ENCODE data around the gene SLC4A1. TPM values are rescaled to one million over a fixed set of nuclear protein-coding genes. Genes with fewer than 3 reads are reported as not detected.

SLC4A1 gene
- total RNA-seq, 4 donors from 2014 or later = 0.08 to 0.54 (median 0.45) TPM; not detected in 1

DNA sequence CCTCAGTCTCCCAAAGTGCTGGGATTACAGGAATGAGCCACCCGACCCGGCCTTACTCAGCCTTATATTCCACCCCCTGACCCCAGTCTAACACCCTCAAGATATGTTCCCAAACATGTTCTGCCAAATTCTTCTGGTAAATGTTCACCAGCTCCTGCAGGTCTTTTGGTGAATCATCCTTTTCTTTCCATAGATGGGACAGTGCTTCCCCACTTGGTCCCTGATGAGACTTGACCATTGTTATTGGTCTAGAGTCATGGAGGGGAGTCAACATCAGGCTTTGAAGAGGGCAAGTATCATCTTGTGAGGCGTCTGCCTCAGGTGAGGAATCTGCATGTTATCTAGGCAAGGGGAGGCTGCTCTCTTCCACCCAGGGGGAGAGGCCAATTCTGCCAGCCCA lies 30.0 kb upstream of the SLC4A1 start:
- Histone ChIP-seq H3K27ac (no peak overlapping the region), H3K9me3 (no peaks in the 10 kb centered on the region), H3K27me3 (peaks cover 31% of the 10 kb centered on the region), H3K4me3 (no peak overlapping the region), H3K36me3 (no peaks in the 10 kb centered on the region), H3K4me1 (no peaks in the 10 kb centered on the region)
- ATAC-seq = no peak
- 69 to 80% methylated on average over 2 to 3 of the region's 3 CpGs for WGBS, 2 donors (ENCODE audit: low coverage in 1 of 2)
- TF ChIP-seq POLR2AphosphoS5 (IDR thresholded peaks at IDR 0.05) (no peak), POLR2A (IDR thresholded peaks at IDR 0.05) (no peak), EP300 (IDR thresholded peaks at IDR 0.05) (no peak)
- TF ChIP-seq, protein P1, sequence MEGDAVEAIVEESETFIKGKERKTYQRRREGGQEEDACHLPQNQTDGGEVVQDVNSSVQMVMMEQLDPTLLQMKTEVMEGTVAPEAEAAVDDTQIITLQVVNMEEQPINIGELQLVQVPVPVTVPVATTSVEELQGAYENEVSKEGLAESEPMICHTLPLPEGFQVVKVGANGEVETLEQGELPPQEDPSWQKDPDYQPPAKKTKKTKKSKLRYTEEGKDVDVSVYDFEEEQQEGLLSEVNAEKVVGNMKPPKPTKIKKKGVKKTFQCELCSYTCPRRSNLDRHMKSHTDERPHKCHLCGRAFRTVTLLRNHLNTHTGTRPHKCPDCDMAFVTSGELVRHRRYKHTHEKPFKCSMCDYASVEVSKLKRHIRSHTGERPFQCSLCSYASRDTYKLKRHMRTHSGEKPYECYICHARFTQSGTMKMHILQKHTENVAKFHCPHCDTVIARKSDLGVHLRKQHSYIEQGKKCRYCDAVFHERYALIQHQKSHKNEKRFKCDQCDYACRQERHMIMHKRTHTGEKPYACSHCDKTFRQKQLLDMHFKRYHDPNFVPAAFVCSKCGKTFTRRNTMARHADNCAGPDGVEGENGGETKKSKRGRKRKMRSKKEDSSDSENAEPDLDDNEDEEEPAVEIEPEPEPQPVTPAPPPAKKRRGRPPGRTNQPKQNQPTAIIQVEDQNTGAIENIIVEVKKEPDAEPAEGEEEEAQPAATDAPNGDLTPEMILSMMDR (IDR thresholded peaks at IDR 0.05) = no peak

DNA sequence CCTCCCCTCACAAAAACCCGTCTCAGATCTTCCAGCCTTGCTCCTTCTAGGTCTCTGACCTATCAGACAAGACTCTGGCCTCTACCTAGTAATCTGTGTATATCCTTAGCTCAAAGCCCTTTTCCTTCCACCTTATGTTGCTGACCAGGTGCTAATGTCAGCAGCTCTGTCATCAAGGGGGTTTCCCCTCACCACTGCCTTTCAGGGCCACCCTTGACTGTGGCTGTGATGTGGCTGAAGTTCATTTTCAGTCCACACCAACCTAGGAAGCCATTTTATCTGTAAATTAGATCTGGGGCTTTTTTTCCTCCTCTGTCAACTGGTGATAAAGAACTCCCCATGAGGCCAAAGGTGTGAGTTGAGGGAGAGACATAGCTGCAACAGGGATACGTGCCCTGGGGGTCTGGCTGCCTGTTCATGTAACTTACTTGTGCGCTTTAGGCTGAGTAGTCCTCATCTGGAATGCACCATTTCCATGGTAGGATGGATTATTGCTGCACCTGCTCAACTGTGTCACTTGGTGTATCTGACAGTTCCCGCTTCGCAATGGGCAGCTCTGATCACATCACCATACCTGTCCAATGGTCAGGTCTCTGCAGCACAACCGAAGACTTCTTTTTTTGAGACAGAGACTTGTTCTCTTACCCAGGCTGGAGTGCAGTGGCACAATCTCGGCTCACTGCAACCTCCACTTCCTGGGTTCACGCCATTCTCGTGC lies 25.7 kb upstream of the SLC4A1 start:
- Histone ChIP-seq H3K36me3 (no peaks in the 10 kb centered on the region), H3K4me1 (no peaks in the 10 kb centered on the region), H3K4me3 (no peak overlapping the region), H3K27ac (no peak overlapping the region), H3K9me3 (no peaks in the 10 kb centered on the region), H3K27me3 (peaks cover 12% of the 10 kb centered on the region)
- TF ChIP-seq, protein P1 (IDR thresholded peaks at IDR 0.05) = no peak
- TF ChIP-seq POLR2A (IDR thresholded peaks at IDR 0.05) (no peak), POLR2AphosphoS5 (IDR thresholded peaks at IDR 0.05) (no peak), EP300 (IDR thresholded peaks at IDR 0.05) (no peak)
- WGBS, 2 donors (ENCODE audit: low coverage in 1 of 2) = 74 to 94% methylated on average over 6 to 7 of the region's 9 CpGs
- no peak for ATAC-seq

DNA sequence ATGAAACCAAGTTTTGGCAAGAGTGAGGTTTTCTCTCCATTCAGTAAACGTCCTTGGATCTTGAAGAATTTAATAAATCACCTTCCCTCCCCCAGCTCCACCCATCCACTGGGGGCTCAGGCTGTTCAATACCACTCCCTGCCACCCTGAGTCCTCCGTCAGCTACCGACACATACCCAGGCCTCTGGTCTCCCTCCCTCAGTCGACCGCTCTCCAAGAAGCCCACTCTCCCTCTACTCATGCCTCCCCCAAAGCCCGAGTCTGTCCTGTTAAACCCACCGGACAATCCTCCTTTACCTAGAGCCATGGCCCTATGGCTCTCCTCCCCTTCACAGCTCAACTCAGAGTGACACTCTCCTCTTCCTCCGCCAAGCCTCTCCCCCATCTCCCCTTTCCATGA lies 19.7 kb upstream of the SLC4A1 start:
- no peak for ATAC-seq
- Histone ChIP-seq H3K4me3 (no peak overlapping the region), H3K9me3 (no peaks in the 10 kb centered on the region), H3K27me3 (no peaks in the 10 kb centered on the region), H3K36me3 (no peaks in the 10 kb centered on the region), H3K4me1 (no peaks in the 10 kb centered on the region), H3K27ac (no peak overlapping the region)
- no peak for TF ChIP-seq EP300 (IDR thresholded peaks at IDR 0.05)
- TF ChIP-seq, protein P1 (IDR thresholded peaks at IDR 0.05) = no peak
- TF ChIP-seq POLR2A (IDR thresholded peaks at IDR 0.05) = no peak
- TF ChIP-seq POLR2AphosphoS5 (IDR thresholded peaks at IDR 0.05) = no peak
- 61 to 67% methylated on average over 7 to 8 of the region's 8 CpGs for WGBS, 2 donors (ENCODE audit: low coverage in 1 of 2)

DNA sequence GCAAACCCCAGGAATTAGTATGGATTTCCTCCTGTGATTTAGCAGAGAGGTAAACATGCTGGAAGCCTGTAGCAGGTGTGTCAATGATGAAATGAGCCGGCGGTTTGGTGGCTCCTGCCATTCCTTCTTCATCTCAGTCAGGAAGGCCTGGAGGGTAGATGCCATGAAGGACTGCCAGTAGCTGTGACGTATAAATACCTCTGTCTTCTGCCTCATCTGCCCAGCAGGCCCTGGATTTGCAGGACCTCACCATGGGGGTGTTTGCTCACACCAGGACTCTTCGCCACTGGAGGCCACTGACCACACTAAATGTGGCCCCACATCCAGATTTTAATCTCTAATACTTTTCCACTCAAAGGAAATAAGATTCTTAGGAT lies 16.1 kb upstream of the SLC4A1 start:
- ATAC-seq = no peak
- H3K27me3 ChIP-seq = peaks cover 10% of the 10 kb centered on the region
- H3K9me3 ChIP-seq = no peaks in the 10 kb centered on the region
- no peak overlapping the region for H3K4me3 ChIP-seq
- WGBS, 2 donors (ENCODE audit: low coverage in 1 of 2) = 70 to 100% methylated on average over 2 to 3 of the region's 4 CpGs
- H3K27ac ChIP-seq = no peak overlapping the region
- TF ChIP-seq, protein P1 (IDR thresholded peaks at IDR 0.05) = no peak
- TF ChIP-seq POLR2AphosphoS5 (IDR thresholded peaks at IDR 0.05) (no peak), EP300 (IDR thresholded peaks at IDR 0.05) (no peak), POLR2A (IDR thresholded peaks at IDR 0.05) (no peak)
- no peaks in the 10 kb centered on the region for H3K36me3 ChIP-seq
- H3K4me1 ChIP-seq = peaks cover 0 to 17% (median 13%) of the 10 kb centered on the region in 3 donors

- Histone ChIP-seq H3K36me3 (no peaks in the 10 kb centered on the region), H3K27ac (no peak overlapping the region), H3K27me3 (peaks cover 10% of the 10 kb centered on the region), H3K4me3 (no peak overlapping the region), H3K4me1 (peaks cover 0 to 18% (median 13%) of the 10 kb centered on the region in 3 donors), H3K9me3 (no peaks in the 10 kb centered on the region)
- TF ChIP-seq EP300 (IDR thresholded peaks at IDR 0.05) (no peak), POLR2A (IDR thresholded peaks at IDR 0.05) (no peak), POLR2AphosphoS5 (IDR thresholded peaks at IDR 0.05) (no peak)
- TF ChIP-seq, protein P1 (IDR thresholded peaks at IDR 0.05) = no peak
- ATAC-seq = no peak
- 90 to 100% methylated on average over 2 to 3 of the region's 8 CpGs for WGBS, 2 donors (ENCODE audit: low coverage in 1 of 2)
These were observed 15.5 kb upstream of the SLC4A1 start for GRCh38 chr17:44283344-44284023.
